NOMO-1 treated with dmso at 0.1 percent for 144 hours (cell line): ENCODE results near the gene AKT2.

Source experiments
- DNase-seq: peaks from one replicate; lab custom pipeline; 2025; ENCODE audit not compliant: unreplicated experiment; lab: John Stamatoyannopoulos, UW

Gene AKT2

DNA sequence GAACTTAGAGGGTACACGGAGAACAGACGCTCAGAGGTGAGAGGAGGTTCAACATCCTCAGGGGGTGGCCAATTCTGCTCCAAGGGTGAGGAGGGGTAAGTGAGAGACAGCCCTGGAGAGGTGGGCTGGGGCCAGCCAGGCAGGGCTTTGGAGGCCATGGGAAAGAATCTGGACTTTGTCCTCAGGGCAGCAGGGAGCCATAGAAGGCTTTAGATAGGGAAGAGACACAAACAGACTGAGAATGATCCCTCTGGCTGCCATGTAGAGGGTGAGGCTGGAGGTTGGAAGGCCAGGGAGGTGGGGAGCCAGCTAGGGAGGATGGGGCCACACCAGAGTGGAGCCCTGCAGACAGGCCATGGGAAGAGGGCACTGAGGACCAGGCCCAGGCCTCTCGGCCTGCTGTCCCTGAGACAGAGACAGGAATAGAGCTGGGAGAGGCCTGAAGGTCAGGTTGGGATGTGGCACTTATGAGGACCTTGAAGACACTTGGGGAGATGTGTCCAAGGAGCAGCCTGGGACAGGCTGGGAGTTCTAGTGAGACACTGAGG lies 29.5 kb downstream of the AKT2 start:
- DNase-seq: no peak

DNA sequence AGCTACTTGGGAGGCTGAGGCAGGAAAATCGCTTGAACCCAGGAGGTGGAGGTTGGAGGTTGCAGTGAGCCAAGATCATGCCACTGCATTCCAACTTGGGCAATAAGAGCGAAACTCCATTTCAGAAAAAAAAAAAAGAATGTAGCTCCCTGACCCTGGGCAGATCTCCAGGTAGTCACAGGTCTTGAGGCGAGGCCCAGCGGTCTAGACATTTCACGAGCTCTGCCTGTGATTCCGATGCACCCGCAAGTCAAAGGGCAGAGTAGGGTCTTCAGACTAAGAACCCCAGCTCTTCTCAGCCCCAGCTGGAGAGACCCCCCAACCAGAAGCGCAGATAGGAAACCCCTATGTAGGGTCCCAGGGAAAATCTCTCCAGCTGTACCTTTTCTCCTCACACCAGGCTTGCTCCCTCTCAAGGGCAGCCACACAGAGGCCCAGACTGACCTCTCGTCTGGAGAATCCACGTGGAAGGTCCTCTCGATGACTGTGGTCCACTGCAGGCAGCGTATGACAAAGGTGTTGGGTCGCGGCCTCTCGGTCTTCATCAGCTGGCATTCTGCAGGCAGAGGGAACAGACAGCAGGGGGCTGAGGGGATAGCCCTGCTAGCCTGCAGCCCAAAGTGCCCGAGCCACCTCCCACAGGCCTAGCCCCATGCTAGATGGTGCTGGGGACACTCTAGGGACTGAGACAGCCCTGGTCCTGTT lies 30.3 kb downstream of the AKT2 start:
- no peak for DNase-seq

GRCh38 chr19:40253611-40254092 lies 31.5 kb downstream of the AKT2 start:
- no peak for DNase-seq

DNA sequence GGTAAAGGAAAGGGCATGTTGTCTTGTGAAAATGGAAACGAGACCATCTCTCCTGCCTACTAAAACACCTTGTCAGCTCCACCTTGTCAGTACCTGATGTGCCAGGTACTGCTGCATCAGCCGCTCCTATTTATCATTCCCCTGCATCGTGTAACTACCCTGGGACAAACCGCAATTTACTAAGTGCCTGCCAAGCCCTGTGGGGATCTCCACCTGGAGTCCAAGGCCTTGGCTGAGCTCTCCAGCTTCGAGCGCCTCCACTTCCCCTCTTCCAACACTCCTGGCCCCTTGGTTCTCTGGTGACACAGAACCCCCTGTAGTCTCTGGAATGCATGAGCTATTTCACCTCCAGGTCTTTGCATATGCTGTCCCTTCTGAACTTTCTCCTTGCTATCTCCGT lies 32.8 kb downstream of the AKT2 start:
- DNase-seq: no peak

- DNase-seq: no peak
These were observed 33.2 kb downstream of the AKT2 start for GRCh38 chr19:40251991-40252390.

- DNase-seq: no peak
These were observed 33.9 kb downstream of the AKT2 start for GRCh38 chr19:40251244-40251643.

- no peak for DNase-seq
These were observed 35.4 kb downstream of the AKT2 start for GRCh38 chr19:40249781-40250180.

GRCh38 chr19:40249201-40249600 lies 35.9 kb downstream of the AKT2 start:
- no peak for DNase-seq

GRCh38 chr19:40247735-40248262 lies 37.3 kb downstream of the AKT2 start:
- DNase-seq: no peak

GRCh38 chr19:40247178-40247577 lies 38.0 kb downstream of the AKT2 start:
- DNase-seq: no peak

DNA sequence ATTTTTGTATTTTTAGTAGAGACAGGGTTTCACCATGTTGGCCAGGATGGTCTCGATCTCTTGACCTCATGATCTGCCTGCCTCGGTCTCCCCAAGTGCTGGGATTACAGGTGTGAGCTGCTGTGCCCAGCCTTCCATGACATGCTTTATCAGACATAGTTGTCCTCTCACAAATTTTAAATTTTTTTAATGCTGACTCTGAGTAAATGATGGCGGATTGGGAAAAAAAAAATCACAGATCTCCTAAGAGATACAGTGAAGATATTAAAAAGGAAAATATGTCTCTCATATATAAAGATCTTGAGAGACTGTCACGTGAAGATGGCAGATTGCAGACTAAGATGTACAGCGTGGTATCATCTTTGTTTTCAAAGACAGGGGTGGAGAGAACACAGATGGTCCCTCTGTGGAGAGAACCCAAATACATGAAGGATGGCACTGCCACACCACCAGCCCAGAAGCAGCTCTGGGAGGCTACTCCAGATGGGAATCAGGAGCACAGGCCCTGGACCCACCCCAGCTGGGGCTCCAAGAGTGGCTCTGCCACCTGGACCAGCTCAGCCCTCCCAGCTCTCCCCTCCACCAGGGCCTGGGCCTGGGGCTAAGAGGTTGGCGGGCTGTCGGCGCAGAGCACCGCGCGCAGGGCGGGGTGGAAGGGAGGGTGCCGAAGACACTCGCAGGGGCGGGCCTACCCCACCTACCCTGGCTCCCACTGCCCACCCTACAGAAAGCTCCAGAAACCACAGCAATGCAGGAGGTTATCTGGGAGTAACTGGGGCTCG lies 38.7 kb downstream of the AKT2 start:
- DNase-seq: no peak

GRCh38 chr19:40245506-40246128 lies 39.5 kb downstream of the AKT2 start:
- no peak for DNase-seq

- no peak for DNase-seq
These were observed 40.4 kb downstream of the AKT2 start for GRCh38 chr19:40244579-40245317.

- no peak for DNase-seq
These were observed 42.0 kb downstream of the AKT2 start for GRCh38 chr19:40243181-40243580.

DNA sequence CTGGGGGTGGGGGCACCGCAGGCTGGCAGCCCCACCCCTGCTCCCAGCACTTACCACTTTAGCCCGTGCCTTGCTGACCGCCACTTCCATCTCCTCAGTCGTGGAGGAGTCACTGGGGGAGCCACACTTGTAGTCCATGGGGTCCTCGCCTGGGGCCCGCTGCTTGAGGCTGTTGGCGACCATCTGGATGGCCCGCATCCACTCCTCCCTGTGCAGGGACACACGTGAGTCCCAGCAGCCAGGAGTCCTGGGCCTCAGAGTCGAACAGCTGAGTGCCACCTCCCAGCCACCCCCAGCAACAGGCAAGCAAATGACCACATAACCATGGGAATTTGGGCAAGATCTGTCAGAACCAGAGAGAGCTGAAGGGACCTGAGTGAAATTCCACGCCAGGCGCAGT lies 42.7 kb downstream of the AKT2 start:
- DNase-seq: no peak

GRCh38 chr19:40241809-40242384 lies 43.2 kb downstream of the AKT2 start:
- no peak for DNase-seq

DNA sequence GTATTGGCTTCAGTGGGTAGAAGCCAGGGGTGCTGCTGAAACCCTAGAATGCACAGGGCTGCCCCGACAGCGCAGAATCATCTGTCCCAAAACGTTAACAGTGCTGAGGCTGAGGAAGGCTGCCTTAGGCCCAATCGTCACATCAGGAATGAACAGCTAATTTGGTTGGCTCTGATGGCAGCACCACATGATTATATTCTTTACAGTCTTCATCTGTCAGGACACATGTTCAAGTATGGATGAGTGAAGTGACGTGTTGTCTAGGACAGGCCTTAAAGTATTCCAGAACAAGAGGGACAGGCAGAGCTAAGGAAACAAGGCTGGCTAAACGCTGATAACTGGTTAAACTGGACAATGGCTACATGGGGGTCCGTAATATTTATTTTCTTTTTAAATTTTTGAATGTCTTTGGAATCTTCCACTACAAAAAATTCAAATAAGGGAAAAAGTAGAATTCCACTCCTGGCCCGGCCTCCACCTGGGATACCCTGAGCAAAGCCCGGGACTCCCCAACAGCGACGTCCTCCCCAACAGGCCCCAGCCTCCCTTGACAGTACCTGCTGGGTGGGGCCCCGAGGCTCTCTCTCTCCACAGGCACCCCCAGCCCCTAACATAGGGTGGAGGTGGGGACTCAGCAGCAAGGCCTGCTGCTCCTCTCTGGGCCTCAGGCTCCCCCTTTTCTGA lies 43.9 kb downstream of the AKT2 start:
- DNase-seq: no peak

DNA sequence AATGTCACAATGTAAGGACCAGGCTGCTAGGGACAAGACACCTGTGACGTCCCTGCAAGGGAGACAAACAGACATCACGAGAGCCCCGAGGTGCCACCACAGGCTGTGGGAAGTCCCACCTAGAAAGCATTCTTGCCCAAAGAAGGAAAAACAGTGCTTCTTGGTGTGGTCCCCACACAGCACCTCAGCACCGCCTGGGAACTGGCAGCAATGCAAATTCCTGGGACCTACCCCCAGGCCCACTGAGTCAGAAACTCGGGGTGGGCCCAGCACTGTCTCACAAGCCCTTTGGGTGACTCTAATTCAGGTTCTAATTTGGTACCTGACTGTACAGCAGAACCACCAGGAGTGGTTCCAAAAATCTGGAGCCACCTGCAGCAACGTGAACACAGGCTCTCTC lies 44.8 kb downstream of the AKT2 start:
- DNase-seq: no peak

GRCh38 chr19:40239415-40240226 lies 45.5 kb downstream of the AKT2 start:
- DNase-seq: no peak
